Peyer's patch (tissue), 4 donors: ENCODE data around the gene TMEM132C.

Experiments
- CTCF ChIP-seq, 6 experiments: fragments of 450-650 bp in 4 of 6; fragments of 200-600 bp in 2 of 6; sonication (generic) in 1 of 6; IDR thresholded peaks; one replicate each; pipeline ENCODE4 v1.5.1; 2017 to 2019; ENCODE audit warnings: antibody characterized with exemption in 6 of 6, mild to moderate bottlenecking in 3 of 6, moderate library complexity in 1 of 6
- POLR2A ChIP-seq, 2 donors: fragments of 450-650 bp; IDR thresholded peaks; one replicate each; pipeline ENCODE4 v1.5.1; 2017; ENCODE audit warnings: antibody characterized with exemption in 2 of 2, mild to moderate bottlenecking in 2 of 2, moderate library complexity in 2 of 2

- no peak for TF ChIP-seq CTCF (IDR thresholded peaks at IDR 0.05)
- no peak for TF ChIP-seq POLR2A (IDR thresholded peaks at IDR 0.05)
Observed at GRCh38 chr12:128661226-128661569, 394.2 kb downstream of the TMEM132C start.
